HG02943 (cell line): Measurements from ENCODE around the gene CPAMD8.

ENCODE experiments used
- ATAC-seq: cut with Tn5 transposase; IDR thresholded peaks from one replicate; pipeline ENCODE4 v1.9.1; 2021; ENCODE audit warnings: mild to moderate bottlenecking, low read depth, moderate library complexity; ENCODE audit not compliant: unreplicated experiment

CPAMD8 gene

DNA sequence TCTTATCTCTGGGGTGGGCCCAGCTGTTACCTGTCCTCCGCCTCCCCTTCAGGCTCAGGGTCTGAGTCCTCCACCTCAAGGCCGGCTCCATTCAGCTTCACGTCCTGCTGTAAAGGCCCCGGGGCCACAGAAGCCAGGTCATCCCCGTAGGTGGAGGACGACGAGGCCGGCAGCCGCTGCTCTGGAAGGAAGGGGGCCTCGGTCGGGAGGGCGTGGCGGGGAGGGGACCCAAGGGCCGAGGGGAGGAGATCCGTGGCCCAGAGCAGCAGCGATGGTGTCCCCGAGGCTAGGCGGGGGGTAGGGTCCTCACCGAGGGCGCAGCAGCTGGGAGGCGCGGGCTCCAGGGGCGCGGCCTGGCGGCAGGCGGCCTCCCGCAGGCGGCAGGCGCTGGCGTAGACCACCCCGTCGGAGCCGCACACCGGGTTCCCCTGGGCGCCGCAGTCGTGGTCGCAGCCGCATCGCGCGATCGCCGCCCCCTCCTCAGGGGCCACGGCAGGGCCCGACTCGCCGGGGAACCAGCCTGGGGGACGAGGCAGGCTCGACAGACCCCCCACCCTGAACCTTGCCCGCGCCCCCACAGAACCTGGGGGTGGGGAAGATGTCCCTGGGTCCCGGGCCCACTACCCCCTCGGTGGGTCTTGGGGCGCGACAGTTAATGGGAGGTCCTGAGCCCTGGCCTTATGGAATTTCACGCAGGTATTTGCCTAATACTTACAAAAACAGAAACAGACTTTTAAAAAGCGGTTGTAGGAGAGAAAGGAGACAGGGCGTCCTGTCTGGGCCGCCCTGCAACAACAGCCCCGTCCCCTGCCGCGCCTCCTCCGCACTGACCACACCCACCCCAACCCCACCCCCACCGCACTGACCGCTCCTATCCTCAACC, 130.2 kb downstream of the CPAMD8 start:
- ATAC-seq: no peak

DNA sequence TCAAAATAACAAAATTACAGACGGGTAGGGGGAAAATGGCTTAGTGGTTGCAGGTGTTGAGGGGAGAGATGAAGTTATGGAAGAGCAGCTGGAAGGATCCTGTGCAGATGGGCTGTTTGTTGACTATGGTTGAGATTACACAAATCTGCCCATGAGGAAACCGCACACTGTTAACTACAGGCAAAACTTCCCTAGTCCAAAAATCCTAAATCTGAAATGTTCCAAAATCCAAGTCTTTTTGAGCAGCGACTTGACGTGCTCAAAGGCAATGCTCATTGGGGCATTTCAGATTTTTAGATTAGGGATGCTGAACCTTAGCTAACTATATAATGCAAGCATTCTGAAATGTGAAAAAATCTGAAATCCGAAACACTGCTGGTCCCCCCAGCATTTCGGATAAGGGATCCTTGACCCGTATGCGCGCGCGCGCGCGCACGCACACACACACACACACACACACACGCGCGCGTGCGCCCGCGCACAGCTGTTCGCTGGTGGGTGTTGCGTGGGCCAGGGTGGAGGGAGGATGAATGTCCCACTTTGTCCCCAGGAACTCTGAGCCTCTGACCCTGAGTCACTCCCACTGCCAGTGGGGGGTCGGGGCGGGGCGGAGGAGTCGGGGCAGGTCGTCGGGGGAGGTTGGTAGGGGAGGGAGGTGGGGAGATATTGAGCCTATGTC, 131.0 kb downstream of the CPAMD8 start:
- no peak for ATAC-seq

DNA sequence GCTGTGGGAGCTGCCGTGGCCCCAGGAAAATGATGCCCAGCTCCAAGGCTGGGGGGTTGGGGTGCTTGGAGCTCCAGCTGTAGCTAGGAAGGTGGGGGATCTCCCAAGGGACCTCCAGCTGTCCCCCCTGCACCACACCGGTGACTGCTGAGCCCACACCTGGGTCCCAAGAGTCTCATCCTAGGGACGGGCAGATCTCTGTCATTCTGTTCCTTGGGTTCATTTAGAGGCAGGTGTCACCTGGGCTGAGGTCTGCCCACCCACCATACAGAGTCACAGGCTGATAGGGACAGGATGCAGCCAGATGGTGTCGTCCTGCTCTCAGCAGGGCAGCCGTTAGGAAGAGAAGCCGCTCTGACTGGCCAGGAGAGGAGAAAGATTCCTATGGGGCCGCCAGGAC, 132.5 kb downstream of the CPAMD8 start:
- ATAC-seq: no peak

DNA sequence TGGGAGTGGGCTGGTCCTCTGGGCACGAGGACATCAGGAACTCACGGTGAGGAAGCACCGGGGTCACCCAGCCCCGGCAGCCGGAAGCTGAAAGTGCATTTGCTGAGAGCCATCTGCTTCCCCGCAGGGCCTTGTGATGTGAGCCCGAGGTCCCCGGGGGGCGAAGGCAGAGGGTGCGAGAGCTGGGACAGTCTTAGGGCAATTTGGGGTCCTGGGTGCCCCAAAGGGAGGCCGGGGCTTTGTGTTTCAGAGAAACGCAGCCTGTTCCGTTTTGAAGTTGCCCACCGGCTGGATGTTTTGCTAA, 133.0 kb downstream of the CPAMD8 start:
- ATAC-seq: no peak

DNA sequence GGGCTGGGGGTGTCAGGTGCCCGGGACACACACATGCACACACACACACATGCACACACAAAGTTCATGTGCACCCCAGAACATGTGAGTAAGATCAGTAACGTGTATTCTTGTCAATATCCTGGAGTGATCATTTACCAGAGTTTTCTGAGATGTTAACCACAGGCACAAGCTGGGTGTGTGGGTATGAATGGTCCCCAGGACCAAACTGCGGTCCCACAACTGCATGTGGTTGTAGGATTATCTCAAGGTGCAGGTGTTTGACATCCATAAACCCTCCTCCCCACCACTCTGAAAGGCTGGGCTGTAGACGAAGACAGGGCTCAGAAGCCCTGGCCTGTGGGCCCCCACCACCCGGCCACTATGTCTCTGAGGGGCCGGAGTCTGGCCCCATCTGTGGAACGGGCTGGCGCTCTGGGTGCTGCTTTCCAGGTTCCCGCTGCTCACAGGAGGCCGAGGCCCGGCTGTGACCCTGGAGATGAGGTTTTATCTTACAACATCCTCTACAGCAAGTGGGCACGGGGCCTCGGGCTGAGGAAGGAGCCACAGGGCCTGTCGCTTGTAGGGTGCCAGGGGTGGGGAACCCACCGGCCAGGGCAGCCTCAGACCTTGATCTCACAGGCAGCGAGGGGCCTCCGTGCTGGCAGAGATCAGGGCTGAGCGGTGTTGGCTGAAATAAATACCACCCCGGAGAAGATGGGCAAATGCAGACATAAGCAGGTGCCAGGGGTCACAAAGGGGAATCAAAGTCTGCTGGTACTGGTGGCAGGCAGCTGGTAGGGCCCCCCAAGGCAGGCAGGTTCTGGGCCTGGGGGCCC, 133.5 kb downstream of the CPAMD8 start:
- ATAC-seq: no peak

DNA sequence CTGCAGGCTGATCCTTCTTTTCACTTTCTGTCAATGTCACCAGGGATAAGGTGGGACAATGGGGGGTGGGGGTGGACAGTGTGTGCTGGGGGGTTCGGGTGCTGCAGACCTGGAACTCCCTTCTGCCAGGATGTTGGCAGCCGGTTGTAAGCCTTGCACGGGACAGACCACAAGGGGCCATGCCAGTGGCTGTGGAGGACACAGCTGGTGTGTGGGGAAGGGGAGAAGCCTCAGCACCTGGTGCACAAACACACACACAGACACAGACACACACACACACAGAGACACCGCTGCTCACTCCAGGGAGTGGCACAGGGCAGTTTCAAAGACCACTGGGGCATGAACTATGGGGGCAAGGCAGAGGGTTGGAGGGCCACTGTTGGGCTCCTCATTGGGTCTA, 134.2 kb downstream of the CPAMD8 start:
- no peak for ATAC-seq

DNA sequence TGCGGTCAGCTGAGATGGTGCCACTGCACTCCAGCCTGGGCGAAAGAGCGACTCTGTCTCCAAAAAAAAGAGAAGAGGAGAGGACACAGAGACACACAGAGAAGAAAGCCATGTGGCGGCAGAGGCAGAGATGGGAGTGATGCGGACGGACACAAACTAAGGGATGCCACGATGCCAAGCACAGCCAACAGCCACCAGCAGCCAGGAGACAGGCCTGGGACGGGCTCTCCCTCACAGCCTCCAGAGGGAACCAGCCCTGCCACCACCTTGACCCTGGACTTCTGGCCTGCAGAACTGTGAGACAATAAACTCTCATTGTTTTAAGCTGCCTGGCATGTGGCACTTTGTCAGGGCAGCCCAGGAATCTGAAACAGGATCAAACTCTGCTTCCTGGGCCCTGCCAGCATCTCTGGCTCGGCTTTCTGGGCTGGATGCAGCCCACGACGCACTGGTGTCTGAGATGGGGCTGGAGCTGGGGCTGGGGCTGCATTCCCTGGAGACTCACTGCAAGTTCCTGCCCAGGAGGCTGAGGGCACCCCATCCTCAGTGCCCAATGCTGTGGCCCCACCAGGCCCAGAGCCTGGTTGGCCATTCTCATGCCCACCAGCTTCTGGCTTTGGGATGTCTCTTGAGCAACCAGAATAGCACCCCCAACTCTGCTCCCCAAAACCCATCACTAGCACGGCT, 134.8 kb downstream of the CPAMD8 start:
- ATAC-seq: no peak

DNA sequence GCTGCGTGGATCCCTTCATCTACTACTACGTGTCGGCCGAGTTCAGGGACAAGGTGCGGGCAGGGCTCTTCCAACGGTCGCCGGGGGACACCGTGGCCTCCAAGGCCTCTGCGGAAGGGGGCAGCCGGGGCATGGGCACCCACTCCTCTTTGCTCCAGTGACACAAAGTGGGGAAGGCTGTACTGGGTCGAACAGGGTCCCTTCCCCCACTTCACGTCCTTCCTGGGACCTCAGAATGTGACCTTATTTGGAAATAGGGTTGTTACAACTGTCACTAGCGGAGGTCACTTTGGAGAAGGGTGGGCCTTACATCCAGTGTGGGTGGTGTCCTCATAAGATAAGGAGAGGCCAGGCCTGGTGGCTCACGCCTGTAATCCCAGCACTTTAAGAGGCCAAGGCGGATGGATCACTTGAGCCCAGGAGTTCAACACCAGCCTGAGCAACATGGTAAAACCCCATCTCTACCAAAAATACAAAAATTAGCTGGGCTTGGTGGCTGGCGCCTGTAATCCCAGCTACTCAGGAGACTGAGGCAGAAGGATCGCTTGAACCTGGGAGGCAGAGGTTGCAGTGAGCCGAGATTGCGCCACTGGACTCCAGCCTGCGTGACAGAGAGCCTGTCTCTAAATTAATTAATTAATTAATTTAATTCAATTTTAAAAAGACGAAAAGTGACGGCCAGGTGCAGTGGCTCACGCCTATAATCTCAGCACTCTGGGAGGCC, 136.0 kb downstream of the CPAMD8 start:
- ATAC-seq: no peak

DNA sequence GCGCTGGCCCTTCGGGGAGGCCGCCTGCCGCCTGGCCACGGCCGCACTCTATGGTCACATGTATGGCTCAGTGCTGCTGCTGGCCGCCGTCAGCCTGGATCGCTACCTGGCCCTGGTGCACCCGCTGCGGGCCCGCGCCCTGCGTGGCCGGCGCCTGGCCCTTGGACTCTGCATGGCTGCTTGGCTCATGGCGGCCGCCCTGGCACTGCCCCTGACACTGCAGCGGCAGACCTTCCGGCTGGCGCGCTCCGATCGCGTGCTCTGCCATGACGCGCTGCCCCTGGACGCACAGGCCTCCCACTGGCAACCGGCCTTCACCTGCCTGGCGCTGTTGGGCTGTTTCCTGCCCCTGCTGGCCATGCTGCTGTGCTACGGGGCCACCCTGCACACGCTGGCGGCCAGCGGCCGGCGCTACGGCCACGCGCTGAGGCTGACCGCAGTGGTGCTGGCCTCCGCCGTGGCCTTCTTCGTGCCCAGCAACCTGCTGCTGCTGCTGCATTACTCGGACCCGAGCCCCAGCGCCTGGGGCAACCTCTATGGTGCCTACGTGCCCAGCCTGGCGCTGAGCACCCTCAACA, 136.6 kb downstream of the CPAMD8 start:
- no peak for ATAC-seq

DNA sequence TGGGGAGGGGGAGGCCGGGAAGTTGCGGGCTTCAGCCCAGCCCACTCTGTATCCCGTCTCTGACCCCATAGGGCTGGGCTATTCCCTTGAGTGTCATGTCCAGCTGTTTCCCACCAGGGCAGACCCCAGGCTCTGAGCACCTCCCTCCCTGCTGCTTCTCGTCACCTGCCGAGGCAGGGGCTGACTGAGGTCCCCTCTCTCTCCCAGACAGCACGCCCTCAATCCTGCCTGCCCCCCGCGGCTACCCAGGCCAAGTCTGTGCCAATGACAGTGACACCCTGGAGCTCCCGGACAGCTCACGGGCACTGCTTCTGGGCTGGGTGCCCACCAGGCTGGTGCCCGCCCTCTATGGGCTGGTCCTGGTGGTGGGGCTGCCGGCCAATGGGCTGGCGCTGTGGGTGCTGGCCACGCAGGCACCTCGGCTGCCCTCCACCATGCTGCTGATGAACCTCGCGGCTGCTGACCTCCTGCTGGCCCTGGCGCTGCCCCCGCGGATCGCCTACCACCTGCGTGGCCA, 137.2 kb downstream of the CPAMD8 start:
- ATAC-seq: no peak

DNA sequence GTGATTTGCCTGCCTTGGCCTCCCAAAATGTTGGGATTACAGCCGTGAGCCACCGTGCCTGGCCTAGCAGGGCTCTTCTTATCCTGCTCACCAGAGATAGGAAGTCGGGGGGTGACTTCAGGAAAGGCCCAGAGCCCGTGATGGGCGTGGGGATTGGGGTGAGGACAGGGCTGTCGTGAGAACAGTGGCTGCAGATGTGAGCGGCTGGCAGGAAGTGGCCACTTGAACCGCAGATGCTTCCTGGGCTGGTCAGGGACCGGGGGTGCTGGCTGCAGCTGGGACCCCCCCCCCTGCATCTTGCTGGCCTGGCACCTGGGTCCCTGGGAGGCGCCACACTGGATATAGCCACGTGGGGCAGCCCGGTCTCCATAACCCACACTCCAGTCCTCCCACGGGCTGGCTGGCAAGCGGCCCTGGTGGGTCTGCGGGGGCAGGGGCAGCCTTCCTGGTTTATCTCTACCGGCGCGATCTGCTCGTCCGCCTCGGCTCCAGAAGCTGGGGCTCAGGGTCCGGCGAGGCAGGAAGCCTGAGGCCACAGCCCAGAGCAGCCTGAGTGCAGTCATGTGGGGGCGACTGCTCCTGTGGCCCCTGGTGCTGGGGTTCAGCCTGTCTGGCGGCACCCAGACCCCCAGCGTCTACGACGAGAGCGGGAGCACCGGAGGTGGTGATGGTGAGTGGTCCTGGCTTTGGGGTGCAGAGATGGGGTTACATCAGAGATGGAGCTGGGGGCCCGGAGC, 137.8 kb downstream of the CPAMD8 start, which contains the start of gene F2RL3:
Gene F2RL3 (plus strand): TSS at position 371 of the 737 bp plus-strand sequence. CDS start 191 bp downstream, at position 562.
- no peak for ATAC-seq

DNA sequence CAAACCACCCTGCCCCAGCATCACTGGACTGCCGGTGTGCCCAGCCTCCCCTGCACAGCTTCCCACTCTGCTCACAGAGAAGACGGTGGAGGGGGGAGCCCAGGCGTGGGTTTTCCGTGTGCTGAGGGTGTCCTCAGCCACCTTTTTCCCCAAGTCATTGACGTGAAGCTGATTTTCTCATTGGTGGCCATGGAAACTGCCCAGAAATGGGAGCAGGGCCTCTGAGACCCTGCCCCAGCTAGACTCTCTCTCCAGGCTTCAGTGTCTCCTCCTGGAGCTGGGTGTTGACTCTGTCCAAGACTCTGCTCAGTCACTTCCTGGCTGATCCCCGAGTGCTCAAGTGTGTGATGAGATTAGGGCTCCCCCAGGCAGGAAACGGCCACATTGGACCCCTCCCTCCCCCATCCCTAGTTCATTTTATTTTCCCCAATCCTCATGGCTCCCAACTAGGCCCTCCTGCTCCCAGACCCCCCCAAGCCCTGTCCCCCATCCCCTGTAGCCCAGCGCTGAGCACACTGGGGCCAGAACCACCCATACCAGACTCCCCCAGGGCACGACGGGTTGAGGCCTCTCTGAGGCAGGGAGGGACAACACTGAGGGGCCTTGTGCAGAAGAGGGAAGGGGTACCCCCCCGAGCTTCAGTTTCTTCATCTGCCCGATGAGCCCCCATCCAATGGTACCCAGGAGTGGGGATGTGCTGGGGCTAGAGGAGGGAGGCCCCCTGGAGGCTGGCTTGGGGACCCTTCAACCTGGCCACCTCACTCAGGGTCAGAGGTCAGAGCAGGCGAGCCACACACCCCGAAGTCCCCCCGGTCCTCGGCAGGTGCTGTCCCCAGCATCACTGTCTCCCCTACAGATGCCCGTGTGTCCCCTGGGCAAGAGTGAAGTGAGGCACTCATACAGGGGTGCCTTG, 139.0 kb downstream of the CPAMD8 start:
- ATAC-seq: no peak

DNA sequence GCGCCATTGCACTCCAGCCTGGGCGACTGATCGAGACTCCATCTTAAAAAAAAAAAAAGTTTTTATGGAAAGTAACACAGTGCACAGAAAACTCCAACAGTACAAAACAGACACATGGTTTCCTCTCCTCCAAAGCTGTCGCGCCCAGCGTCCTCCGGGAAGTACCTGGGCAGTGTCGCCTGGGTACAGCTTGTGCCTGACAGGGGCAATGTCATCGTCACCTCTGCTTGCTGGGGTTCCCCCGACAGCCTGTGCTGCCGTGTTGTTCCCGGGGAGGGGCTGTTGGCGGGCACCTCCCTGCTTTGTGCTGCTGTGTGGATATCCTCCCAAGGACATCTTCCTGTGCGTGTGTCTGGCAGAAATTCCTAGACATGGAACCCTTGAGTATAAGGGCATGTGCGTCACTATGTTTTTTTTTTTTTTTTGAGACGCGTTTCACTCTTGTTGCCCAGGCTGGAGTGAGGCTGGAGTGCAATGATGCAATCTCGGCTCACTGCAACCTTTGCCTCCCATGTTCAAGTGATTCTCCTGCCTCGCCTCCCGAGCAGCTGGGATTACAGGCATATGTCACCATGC, 140.2 kb downstream of the CPAMD8 start:
- no peak for ATAC-seq

DNA sequence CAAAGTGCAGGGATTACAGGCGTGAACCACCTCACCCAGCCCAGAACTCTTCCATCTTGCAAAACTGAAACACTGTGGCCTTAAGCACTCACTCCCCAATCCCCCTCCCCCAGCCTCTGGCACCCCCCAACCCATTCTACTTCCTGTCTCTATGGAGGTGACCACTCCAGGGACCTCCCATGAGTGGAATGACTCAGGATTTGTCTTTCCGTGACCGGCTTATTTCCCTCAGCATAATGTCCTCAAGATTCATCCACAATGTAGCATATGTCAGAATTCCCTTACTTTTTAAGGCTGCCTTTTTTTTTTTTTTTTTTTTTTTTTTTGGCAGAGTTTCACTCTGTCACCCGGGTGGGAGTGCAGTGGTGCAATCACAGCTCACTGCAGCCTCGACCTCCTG, 141.4 kb downstream of the CPAMD8 start:
- ATAC-seq: no peak

DNA sequence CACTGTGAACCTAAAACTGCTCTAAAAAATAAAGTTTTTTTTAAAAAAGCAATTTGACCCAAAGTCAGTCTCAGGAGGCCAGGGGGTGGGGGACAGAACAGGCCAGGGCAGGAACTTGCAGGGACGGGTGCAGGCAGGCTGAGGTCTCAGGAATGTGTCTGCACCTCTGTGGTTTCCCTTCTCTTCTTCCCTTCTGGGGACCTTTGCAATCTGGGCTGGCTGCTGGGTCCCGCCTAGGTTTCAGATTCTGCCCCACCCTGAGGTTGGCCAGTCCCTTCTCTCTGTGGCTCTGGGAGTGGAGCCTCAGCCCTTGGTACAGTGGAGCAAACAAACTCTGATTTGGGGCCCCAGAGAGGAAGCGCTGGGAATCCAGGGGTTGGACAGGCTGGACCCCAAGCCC, 143.1 kb downstream of the CPAMD8 start:
- no peak for ATAC-seq

DNA sequence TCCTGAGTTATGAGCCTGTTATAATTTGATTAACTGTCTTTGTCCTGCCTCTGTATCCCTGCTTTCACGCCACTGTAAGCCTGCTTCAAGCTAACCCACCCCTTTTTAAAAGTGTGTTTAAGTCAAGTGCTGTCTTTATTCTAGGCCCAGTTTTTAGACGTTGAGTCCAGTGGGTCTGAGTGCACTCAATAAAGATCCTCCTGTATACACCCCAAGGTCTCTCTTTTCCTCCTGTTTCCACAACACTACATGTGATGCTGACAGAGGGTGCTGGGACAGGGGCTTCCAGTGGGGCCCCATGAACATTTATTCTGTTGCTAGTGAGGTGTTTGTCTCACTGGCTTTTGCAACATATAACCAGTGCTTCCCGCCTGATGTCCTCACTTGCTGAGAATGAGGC, 144.5 kb downstream of the CPAMD8 start:
- ATAC-seq: no peak

DNA sequence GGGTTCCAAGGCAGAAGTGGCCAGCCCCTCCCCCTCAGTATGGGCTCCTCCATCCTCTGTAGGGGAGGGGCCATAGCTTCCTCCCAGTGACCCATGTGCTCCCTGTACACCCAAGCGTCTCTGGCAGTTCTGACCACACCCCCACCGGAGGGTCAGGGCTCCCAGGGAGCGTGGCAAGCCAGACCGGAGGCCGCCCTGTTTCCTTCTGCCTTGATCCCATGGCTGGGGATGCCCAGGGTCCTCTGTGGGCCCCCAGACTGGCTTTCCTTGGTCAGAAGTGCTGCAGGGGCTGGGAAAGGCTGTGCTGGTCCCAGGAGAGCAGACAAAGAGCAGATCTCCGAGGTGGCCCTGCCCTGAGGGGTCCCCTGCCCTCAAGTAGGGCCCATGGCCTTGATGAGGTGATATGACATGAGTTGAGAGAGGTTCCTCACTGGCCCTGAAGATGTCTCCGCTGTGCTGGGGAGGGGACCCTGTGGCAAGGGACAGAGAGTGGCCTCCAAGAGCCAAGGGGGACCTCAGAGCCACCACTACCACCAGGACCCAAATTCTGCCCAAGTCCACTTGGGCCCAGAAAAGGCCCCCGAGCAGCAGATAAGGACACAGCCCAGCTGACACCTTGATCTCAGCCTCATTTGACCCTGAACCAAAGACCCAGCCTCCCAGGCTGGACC, 145.6 kb downstream of the CPAMD8 start:
- no peak for ATAC-seq
